ENCODE measurements around the gene LDHA.

LDHA gene

GRCh38 chr11:18394275-18394927 lies at the start of gene LDHA:
Gene LDHA, plus strand, starts transcription at chr11:18394563. Its CDS starts 2,280 bp downstream, at chr11:18396843.
- no peaks in the 10 kb centered on the region for H3K4me1 ChIP-seq (ENCODE audit: control insufficient read depth, insufficient read depth, low read length)

GRCh38 chr11:18347471-18348125 lies 46.8 kb upstream of the LDHA start:
- H3K4me1 ChIP-seq (ENCODE audit: control insufficient read depth, insufficient read depth, low read length) = no peaks in the 10 kb centered on the region
- H3K36me3 ChIP-seq (ENCODE audit: control insufficient read depth, insufficient read depth, low read length) = peaks cover 7% of the 10 kb centered on the region
- H3K9ac ChIP-seq (ENCODE audit: low read depth, low read length) = no peak overlapping the region
- H3K27me3 ChIP-seq (ENCODE audit: control insufficient read depth, insufficient read depth, low read length) = no peaks in the 10 kb centered on the region
- H3K9me3 ChIP-seq (ENCODE audit: control insufficient read depth, insufficient read depth, low read length) = no peaks in the 10 kb centered on the region
- H3K4me3 ChIP-seq (ENCODE audit: low read depth, low read length) = no peak overlapping the region

More at GRCh38 chr11:18394275-18394927, at the start of gene LDHA:
- Histone ChIP-seq H3K9ac (ENCODE audit: low read depth, low read length) (peak within 1 kb of the TSS; percentile 68), H3K4me3 (ENCODE audit: low read depth, low read length) (peak within 1 kb of the TSS; percentile 84), H3K27me3 (ENCODE audit: control insufficient read depth, insufficient read depth, low read length) (peaks cover 20% of the 10 kb centered on the region), H3K9me3 (ENCODE audit: control insufficient read depth, insufficient read depth, low read length) (no peaks in the 10 kb centered on the region), H3K36me3 (ENCODE audit: control insufficient read depth, insufficient read depth, low read length) (peaks cover 6% of the 10 kb centered on the region)

GRCh38 chr11:18352581-18352980 lies 41.8 kb upstream of the LDHA start:
- Histone ChIP-seq H3K4me3 (ENCODE audit: low read depth, low read length) (no peak overlapping the region), H3K4me1 (ENCODE audit: control insufficient read depth, insufficient read depth, low read length) (no peaks in the 10 kb centered on the region), H3K9ac (ENCODE audit: low read depth, low read length) (no peak overlapping the region), H3K9me3 (ENCODE audit: control insufficient read depth, insufficient read depth, low read length) (no peaks in the 10 kb centered on the region), H3K36me3 (ENCODE audit: control insufficient read depth, insufficient read depth, low read length) (peaks cover 6% of the 10 kb centered on the region), H3K27me3 (ENCODE audit: control insufficient read depth, insufficient read depth, low read length) (no peaks in the 10 kb centered on the region)

DNA sequence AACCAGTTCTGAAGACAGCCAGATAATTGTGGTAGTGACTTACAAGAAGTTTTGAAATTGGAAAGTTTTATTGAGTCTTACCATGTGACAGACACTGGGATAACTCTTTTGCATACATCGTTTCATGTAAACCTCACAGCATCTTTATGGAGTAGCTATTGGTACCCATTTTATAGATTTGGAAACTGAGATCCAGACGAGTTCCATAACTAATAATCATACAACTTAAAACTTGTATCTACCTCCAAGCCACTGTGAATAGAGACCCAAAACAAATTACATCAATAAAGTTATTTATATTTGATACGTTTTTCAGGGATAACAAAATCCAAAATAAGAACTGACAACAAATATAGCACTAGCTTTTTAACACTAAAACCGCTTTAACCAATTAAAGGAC lies 35.7 kb upstream of the LDHA start:
- no peak overlapping the region for H3K9ac ChIP-seq (ENCODE audit: low read depth, low read length)

DNA sequence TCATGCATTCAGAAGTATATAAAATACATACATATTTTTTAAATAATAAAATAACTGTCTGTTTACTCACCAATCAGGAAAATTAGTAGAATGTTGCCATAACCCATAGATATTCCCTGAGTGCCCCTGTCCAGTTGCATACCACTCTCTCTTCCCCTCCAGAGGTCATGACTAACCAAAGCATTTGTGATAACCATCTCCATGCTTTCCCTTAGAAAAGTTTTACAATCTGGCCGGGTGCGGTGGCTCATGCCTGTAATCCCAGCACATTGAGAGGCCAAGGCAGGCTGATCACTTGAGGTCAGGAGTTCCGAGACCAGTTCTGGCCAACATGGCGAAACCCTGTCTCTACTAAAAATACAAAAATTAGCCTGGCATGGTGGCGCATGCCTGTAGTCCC lies 33.2 kb upstream of the LDHA start:
- Histone ChIP-seq H3K4me3 (ENCODE audit: low read depth, low read length) (no peak overlapping the region), H3K27me3 (ENCODE audit: control insufficient read depth, insufficient read depth, low read length) (no peaks in the 10 kb centered on the region), H3K36me3 (ENCODE audit: control insufficient read depth, insufficient read depth, low read length) (peaks cover 26% of the 10 kb centered on the region), H3K9me3 (ENCODE audit: control insufficient read depth, insufficient read depth, low read length) (no peaks in the 10 kb centered on the region), H3K4me1 (ENCODE audit: control insufficient read depth, insufficient read depth, low read length) (no peaks in the 10 kb centered on the region), H3K9ac (ENCODE audit: low read depth, low read length) (no peak overlapping the region)

More for the DNA sequence above, 35.7 kb upstream of the LDHA start:
- no peaks in the 10 kb centered on the region for H3K4me1 ChIP-seq (ENCODE audit: control insufficient read depth, insufficient read depth, low read length)
- H3K9me3 ChIP-seq (ENCODE audit: control insufficient read depth, insufficient read depth, low read length) = no peaks in the 10 kb centered on the region
- no peaks in the 10 kb centered on the region for H3K27me3 ChIP-seq (ENCODE audit: control insufficient read depth, insufficient read depth, low read length)
- H3K4me3 ChIP-seq (ENCODE audit: low read depth, low read length) = no peak overlapping the region
- peaks cover 23% of the 10 kb centered on the region for H3K36me3 ChIP-seq (ENCODE audit: control insufficient read depth, insufficient read depth, low read length)

- H3K27me3 ChIP-seq (ENCODE audit: control insufficient read depth, insufficient read depth, low read length) = no peaks in the 10 kb centered on the region
- H3K4me3 ChIP-seq (ENCODE audit: low read depth, low read length) = no peak overlapping the region
- no peaks in the 10 kb centered on the region for H3K9me3 ChIP-seq (ENCODE audit: control insufficient read depth, insufficient read depth, low read length)
- no peaks in the 10 kb centered on the region for H3K4me1 ChIP-seq (ENCODE audit: control insufficient read depth, insufficient read depth, low read length)
- no peak overlapping the region for H3K9ac ChIP-seq (ENCODE audit: low read depth, low read length)
- peaks cover 18% of the 10 kb centered on the region for H3K36me3 ChIP-seq (ENCODE audit: control insufficient read depth, insufficient read depth, low read length)
Measured at GRCh38 chr11:18364495-18365073, 29.8 kb upstream of the LDHA start.

GRCh38 chr11:18365741-18366140 lies 28.6 kb upstream of the LDHA start:
- H3K4me1 ChIP-seq (ENCODE audit: control insufficient read depth, insufficient read depth, low read length) = no peaks in the 10 kb centered on the region
- H3K36me3 ChIP-seq (ENCODE audit: control insufficient read depth, insufficient read depth, low read length) = peaks cover 18% of the 10 kb centered on the region
- no peaks in the 10 kb centered on the region for H3K27me3 ChIP-seq (ENCODE audit: control insufficient read depth, insufficient read depth, low read length)
- no peaks in the 10 kb centered on the region for H3K9me3 ChIP-seq (ENCODE audit: control insufficient read depth, insufficient read depth, low read length)
- no peak overlapping the region for H3K4me3 ChIP-seq (ENCODE audit: low read depth, low read length)
- H3K9ac ChIP-seq (ENCODE audit: low read depth, low read length) = no peak overlapping the region

- Histone ChIP-seq H3K36me3 (ENCODE audit: control insufficient read depth, insufficient read depth, low read length) (peaks cover 18% of the 10 kb centered on the region), H3K4me3 (ENCODE audit: low read depth, low read length) (no peak overlapping the region), H3K9me3 (ENCODE audit: control insufficient read depth, insufficient read depth, low read length) (no peaks in the 10 kb centered on the region), H3K27me3 (ENCODE audit: control insufficient read depth, insufficient read depth, low read length) (no peaks in the 10 kb centered on the region), H3K9ac (ENCODE audit: low read depth, low read length) (no peak overlapping the region), H3K4me1 (ENCODE audit: control insufficient read depth, insufficient read depth, low read length) (no peaks in the 10 kb centered on the region)
Measured at GRCh38 chr11:18366286-18366685, 28.1 kb upstream of the LDHA start.

DNA sequence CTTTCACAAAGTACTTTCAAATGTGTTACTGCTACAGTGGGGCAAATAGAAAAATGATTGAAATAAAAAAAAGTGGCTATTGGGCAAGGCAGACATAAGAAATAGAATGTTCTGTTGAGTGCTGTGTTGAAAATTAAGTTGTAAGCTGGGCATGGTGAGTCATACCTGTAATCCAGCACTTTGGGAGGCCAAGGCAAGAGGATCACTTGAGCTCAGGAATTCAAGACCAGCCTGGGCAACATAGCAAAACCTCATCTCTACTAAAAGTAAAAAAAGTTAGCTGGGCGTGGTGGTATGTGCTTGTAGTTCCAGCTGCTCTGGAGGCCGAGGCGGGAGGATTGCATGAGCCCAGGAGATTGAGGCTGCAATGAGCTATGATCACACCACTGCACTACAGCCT lies 26.9 kb upstream of the LDHA start:
- H3K4me3 ChIP-seq (ENCODE audit: low read depth, low read length) = no peak overlapping the region
- H3K9ac ChIP-seq (ENCODE audit: low read depth, low read length) = no peak overlapping the region

DNA sequence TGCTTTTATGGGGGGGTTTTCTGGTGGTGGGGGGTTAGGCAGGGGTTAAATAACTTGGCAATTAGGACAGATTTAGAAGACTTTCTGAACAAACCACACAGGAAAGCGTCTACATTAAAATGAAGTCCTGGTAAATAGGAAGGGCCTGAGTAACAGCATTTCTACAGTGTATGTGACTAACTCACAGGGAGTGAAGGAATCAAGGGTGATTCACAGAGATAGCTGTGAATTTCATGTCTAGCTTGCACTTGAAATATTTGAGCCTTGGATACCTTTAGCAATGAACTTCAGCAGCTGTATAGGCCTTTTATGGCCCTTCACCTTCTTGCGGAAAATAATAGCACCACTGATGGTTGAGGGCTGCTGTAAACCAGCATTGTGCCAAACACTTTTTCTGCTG lies 26.1 kb upstream of the LDHA start:
- Histone ChIP-seq H3K4me1 (ENCODE audit: control insufficient read depth, insufficient read depth, low read length) (no peaks in the 10 kb centered on the region), H3K36me3 (ENCODE audit: control insufficient read depth, insufficient read depth, low read length) (peaks cover 10% of the 10 kb centered on the region), H3K9me3 (ENCODE audit: control insufficient read depth, insufficient read depth, low read length) (no peaks in the 10 kb centered on the region), H3K4me3 (ENCODE audit: low read depth, low read length) (no peak overlapping the region), H3K9ac (ENCODE audit: low read depth, low read length) (no peak overlapping the region), H3K27me3 (ENCODE audit: control insufficient read depth, insufficient read depth, low read length) (no peaks in the 10 kb centered on the region)

More for the DNA sequence above, 26.9 kb upstream of the LDHA start:
- Histone ChIP-seq H3K4me1 (ENCODE audit: control insufficient read depth, insufficient read depth, low read length) (no peaks in the 10 kb centered on the region), H3K27me3 (ENCODE audit: control insufficient read depth, insufficient read depth, low read length) (no peaks in the 10 kb centered on the region), H3K9me3 (ENCODE audit: control insufficient read depth, insufficient read depth, low read length) (no peaks in the 10 kb centered on the region), H3K36me3 (ENCODE audit: control insufficient read depth, insufficient read depth, low read length) (peaks cover 13% of the 10 kb centered on the region)

DNA sequence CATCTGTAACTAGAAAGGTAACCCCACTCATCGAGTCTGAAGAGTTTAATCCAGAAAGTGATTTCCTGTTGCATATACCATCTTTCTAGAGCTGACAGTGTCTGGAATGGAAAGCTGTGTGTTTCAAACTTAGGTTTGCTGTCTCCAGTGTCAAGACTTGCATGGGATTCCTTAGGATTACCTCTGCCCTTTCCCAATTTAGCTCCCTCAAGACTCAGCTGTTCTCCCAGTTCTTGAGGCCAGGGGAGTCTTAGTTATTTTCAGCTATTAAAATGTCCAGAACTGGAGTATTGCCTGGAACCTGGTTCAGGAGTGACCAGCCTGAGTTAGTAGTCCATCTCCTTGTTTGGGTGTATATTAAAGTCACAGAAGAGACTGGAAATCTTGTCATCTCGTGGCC lies 25.0 kb upstream of the LDHA start:
- Histone ChIP-seq H3K4me1 (ENCODE audit: control insufficient read depth, insufficient read depth, low read length) (no peaks in the 10 kb centered on the region), H3K36me3 (ENCODE audit: control insufficient read depth, insufficient read depth, low read length) (peaks cover 6% of the 10 kb centered on the region), H3K27me3 (ENCODE audit: control insufficient read depth, insufficient read depth, low read length) (no peaks in the 10 kb centered on the region), H3K9ac (ENCODE audit: low read depth, low read length) (no peak overlapping the region), H3K9me3 (ENCODE audit: control insufficient read depth, insufficient read depth, low read length) (no peaks in the 10 kb centered on the region), H3K4me3 (ENCODE audit: low read depth, low read length) (no peak overlapping the region)

DNA sequence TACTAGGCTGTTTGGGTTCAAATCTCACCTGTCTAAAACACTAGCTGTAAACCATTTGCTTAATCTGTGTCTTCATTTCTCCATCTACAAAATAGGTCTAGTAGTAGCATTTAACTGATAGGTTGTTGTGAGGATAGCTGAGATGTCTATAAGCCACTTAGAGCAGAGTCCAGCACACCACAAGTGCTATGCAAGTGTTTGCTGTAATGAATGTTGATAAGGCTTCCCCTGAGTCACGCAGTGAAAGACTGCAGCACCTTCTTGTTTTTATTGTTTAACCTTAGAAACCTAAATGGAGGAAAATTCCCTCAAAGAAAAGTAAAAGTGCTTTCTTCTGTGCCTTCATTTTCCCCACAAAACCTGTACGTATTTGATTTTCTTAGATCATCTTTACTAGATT lies 23.1 kb upstream of the LDHA start:
- H3K9ac ChIP-seq (ENCODE audit: low read depth, low read length) = no peak overlapping the region
- H3K4me3 ChIP-seq (ENCODE audit: low read depth, low read length) = no peak overlapping the region
- no peaks in the 10 kb centered on the region for H3K27me3 ChIP-seq (ENCODE audit: control insufficient read depth, insufficient read depth, low read length)
- no peaks in the 10 kb centered on the region for H3K36me3 ChIP-seq (ENCODE audit: control insufficient read depth, insufficient read depth, low read length)
- H3K4me1 ChIP-seq (ENCODE audit: control insufficient read depth, insufficient read depth, low read length) = no peaks in the 10 kb centered on the region
- no peaks in the 10 kb centered on the region for H3K9me3 ChIP-seq (ENCODE audit: control insufficient read depth, insufficient read depth, low read length)

All from iPS-15b (cell line).